OCI-LY3 (cell line): ENCODE measurements around the gene SPSB1.

Source experiments
- H2AFZ ChIP-seq: fragments of 200-600, 300-600 bp; shearing (Covaris generic); 2 replicates; pipeline ENCODE4 v1.6.0; 2014; ENCODE audit warnings: antibody characterized with exemption, low read depth, low read length
- H3K27ac ChIP-seq: fragments of 200-600, 300-600 bp; sonication (generic); 2 replicates; pipeline ENCODE4 v1.5.1; 2014; ENCODE audit warnings: mild to moderate bottlenecking, low read length, moderate library complexity, mixed read lengths
- H3K27me3 ChIP-seq: fragments of 200-600, 300-600 bp; sonication (generic); 2 replicates; pipeline ENCODE4 v1.6.1; 2014; ENCODE audit warnings: low read depth, low read length, mixed read lengths
- H3K36me3 ChIP-seq: fragments of 200-600, 300-600 bp; sonication (generic); replicated peaks from 2 replicates; pipeline ENCODE3; 2014; ENCODE audit warnings: low read depth, low read length, mixed read lengths
- H3K4me1 ChIP-seq: fragments of 300-600, 200-600 bp; sonication (generic); 2 replicates; pipeline ENCODE4 v1.6.1; 2014; ENCODE audit warnings: low read length, mixed read lengths
- H3K4me2 ChIP-seq: fragments of 200-600, 300-600 bp; sonication (generic); 2 replicates; pipeline ENCODE4 v1.6.1; 2014; ENCODE audit warnings: low read length, mixed read lengths
- H3K4me3 ChIP-seq: fragments of 300-600, 200-600 bp; sonication (generic); 2 replicates; pipeline ENCODE4 v1.5.1; 2014; ENCODE audit warnings: antibody characterized with exemption, mild to moderate bottlenecking, low read length, moderate library complexity
- H3K79me2 ChIP-seq: fragments of 300-600, 200-600 bp; shearing (Covaris generic); 2 replicates; pipeline ENCODE4 v1.6.1; 2014; ENCODE audit warnings: mild to moderate bottlenecking, low read length, mixed read lengths
- H3K9ac ChIP-seq: fragments of 300-600, 200-600 bp; shearing (Covaris generic); 2 replicates; pipeline ENCODE4 v1.6.0; 2014; ENCODE audit warnings: mild to moderate bottlenecking, low read length, moderate library complexity
- H3K9me3 ChIP-seq: fragments of 200-600, 300-600 bp; shearing (Covaris generic); 2 replicates; pipeline ENCODE4 v1.6.1; 2014; ENCODE audit warnings: low read length, mixed read lengths; ENCODE audit not compliant: insufficient read depth
- H4K20me1 ChIP-seq: fragments of 200-600, 300-600 bp; sonication (generic); 2 replicates; pipeline ENCODE4 v1.6.1; 2016; ENCODE audit warnings: low read length, mixed read lengths; ENCODE audit not compliant: insufficient read depth
- CTCF ChIP-seq: fragments of 200-600, 300-600 bp; sonication (generic); IDR thresholded peaks from 2 replicates; pipeline ENCODE4 v1.5.1; 2014; ENCODE audit warnings: antibody characterized with exemption, low read length, low read depth
- EZH2phosphoT487 ChIP-seq: fragments of 200-600 bp; shearing (Covaris generic); IDR thresholded peaks from 2 replicates; pipeline ENCODE4 v1.6.1; 2018; ENCODE audit warnings: antibody characterized with exemption, mixed run types, low read depth

Gene SPSB1

GRCh38 chr1:9284061-9284460 is 8.6 kb upstream of the SPSB1 start:
- H3K4me2 ChIP-seq, result no peak overlapping the region
- no peaks in the 10 kb centered on the region for H4K20me1 ChIP-seq
- H3K27ac ChIP-seq, result no peak overlapping the region
- H3K9me3 ChIP-seq, result no peaks in the 10 kb centered on the region
- no peaks in the 10 kb centered on the region for H3K27me3 ChIP-seq
- TF ChIP-seq CTCF (no peak), EZH2phosphoT487 (no peak)
- 0 out of 2 replicates have a peak, but pooled peaks cover 3% of the 10 kb centered on the region for H3K4me1 ChIP-seq
- no peak overlapping the region for H3K4me3 ChIP-seq
- no peaks in the 10 kb centered on the region for H3K79me2 ChIP-seq
- H3K9ac ChIP-seq, result no peak overlapping the region
- no peaks in the 10 kb centered on the region for H3K36me3 ChIP-seq
- H2AFZ ChIP-seq, result no peak overlapping the region

- Histone ChIP-seq H3K36me3 (no peaks in the 10 kb centered on the region), H2AFZ (no peak overlapping the region), H3K4me3 (no peak overlapping the region), H4K20me1 (no peaks in the 10 kb centered on the region), H3K4me2 (no peak overlapping the region), H3K27ac (no peak overlapping the region), H3K9me3 (no peaks in the 10 kb centered on the region), H3K79me2 (no peaks in the 10 kb centered on the region), H3K4me1 (no peaks in the 10 kb centered on the region), H3K27me3 (no peaks in the 10 kb centered on the region), H3K9ac (no peak overlapping the region)
- TF ChIP-seq CTCF, result no peak
- no peak for TF ChIP-seq EZH2phosphoT487
Measured at GRCh38 chr1:9286556-9286955, 6.1 kb upstream of the SPSB1 start.

- no peak overlapping the region for H3K4me2 ChIP-seq
Measured at GRCh38 chr1:9289090-9289534, 3.6 kb upstream of the SPSB1 start.

GRCh38 chr1:9289711-9290485 is 2.8 kb upstream of the SPSB1 start:
- H3K79me2 ChIP-seq, result no peaks in the 10 kb centered on the region
- H3K4me3 ChIP-seq, result no peak overlapping the region
- no peaks in the 10 kb centered on the region for H4K20me1 ChIP-seq
- no peaks in the 10 kb centered on the region for H3K9me3 ChIP-seq
- H3K27ac ChIP-seq, result no peak overlapping the region
- H2AFZ ChIP-seq, result no peak overlapping the region
- H3K4me1 ChIP-seq, result no peaks in the 10 kb centered on the region
- H3K9ac ChIP-seq, result no peak overlapping the region
- no peaks in the 10 kb centered on the region for H3K36me3 ChIP-seq
- no peak overlapping the region for H3K4me2 ChIP-seq
- TF ChIP-seq EZH2phosphoT487, result no peak
- no peak for TF ChIP-seq CTCF
- peaks cover 16% of the 10 kb centered on the region for H3K27me3 ChIP-seq

More at GRCh38 chr1:9289090-9289534, 3.6 kb upstream of the SPSB1 start:
- H3K9me3 ChIP-seq, result no peaks in the 10 kb centered on the region
- H3K36me3 ChIP-seq, result no peaks in the 10 kb centered on the region
- H3K79me2 ChIP-seq, result no peaks in the 10 kb centered on the region
- no peak overlapping the region for H3K27ac ChIP-seq
- no peak for TF ChIP-seq EZH2phosphoT487
- TF ChIP-seq CTCF, result peak; percentile 85
- no peaks in the 10 kb centered on the region for H4K20me1 ChIP-seq
- peaks cover 8% of the 10 kb centered on the region for H3K27me3 ChIP-seq
- H2AFZ ChIP-seq, result no peak overlapping the region
- H3K4me1 ChIP-seq, result no peaks in the 10 kb centered on the region
- H3K9ac ChIP-seq, result no peak overlapping the region
- no peak overlapping the region for H3K4me3 ChIP-seq
